NK-92 treated with Interleukin-12 subunit alpha and Interleukin-12 subunit beta, amount 100 ng/mL, for 24 hours (cell line): ENCODE data around the gene GNG4.

Experiments
- DNase-seq: peaks from one replicate; lab custom pipeline; 2025; lab: John Stamatoyannopoulos, UW

The GNG4 gene

GRCh38 chr1:235532360-235532759 lies 117.2 kb downstream of the GNG4 start:
- no peak for DNase-seq

- DNase-seq = no peak
Measured at GRCh38 chr1:235527196-235527814, 122.3 kb downstream of the GNG4 start.

GRCh38 chr1:235525314-235525713 lies 124.3 kb downstream of the GNG4 start:
- no peak for DNase-seq

- no peak for DNase-seq
Measured at GRCh38 chr1:235516862-235517446, 132.6 kb downstream of the GNG4 start.

- no peak for DNase-seq
Measured at GRCh38 chr1:235515844-235516512, 133.6 kb downstream of the GNG4 start.

- no peak for DNase-seq
Measured at GRCh38 chr1:235513495-235514366, 135.9 kb downstream of the GNG4 start.

- DNase-seq = no peak
Measured at GRCh38 chr1:235511470-235512240, 137.9 kb downstream of the GNG4 start.

- no peak for DNase-seq
Measured at GRCh38 chr1:235510823-235511222, 138.8 kb downstream of the GNG4 start.

- no peak for DNase-seq
Measured at GRCh38 chr1:235507623-235508022, 142.0 kb downstream of the GNG4 start.

- DNase-seq = peak; percentile 98
Measured at GRCh38 chr1:235504494-235505222, 144.9 kb downstream of the GNG4 start.

- DNase-seq = no peak
Measured at GRCh38 chr1:235504122-235504493, 145.5 kb downstream of the GNG4 start, which contains the start of gene B3GALNT2. B3GALNT2 (minus strand) TSS chr1:235504452; CDS start chr1:235504252, 200 bp downstream.

- peak; percentile 47 for DNase-seq
Measured at GRCh38 chr1:235503403-235504121, 146.0 kb downstream of the GNG4 start.

- no peak for DNase-seq
Measured at GRCh38 chr1:235502601-235503402, 146.8 kb downstream of the GNG4 start.

GRCh38 chr1:235500971-235501540 lies 148.5 kb downstream of the GNG4 start:
- DNase-seq = no peak
